Bone marrow (tissue), 2 donors: ENCODE data around the gene CDT1.
"Not testable (repeated sequence)": the region's sequence is repeated elsewhere in the genome, so short reads cannot be mapped to it uniquely, and the experiment has no call there.

Experiments used
- DNase-seq, 2 donors: peaks; one replicate each; lab custom pipeline; 2025; lab: John Stamatoyannopoulos, UW

CDT1 gene

DNA sequence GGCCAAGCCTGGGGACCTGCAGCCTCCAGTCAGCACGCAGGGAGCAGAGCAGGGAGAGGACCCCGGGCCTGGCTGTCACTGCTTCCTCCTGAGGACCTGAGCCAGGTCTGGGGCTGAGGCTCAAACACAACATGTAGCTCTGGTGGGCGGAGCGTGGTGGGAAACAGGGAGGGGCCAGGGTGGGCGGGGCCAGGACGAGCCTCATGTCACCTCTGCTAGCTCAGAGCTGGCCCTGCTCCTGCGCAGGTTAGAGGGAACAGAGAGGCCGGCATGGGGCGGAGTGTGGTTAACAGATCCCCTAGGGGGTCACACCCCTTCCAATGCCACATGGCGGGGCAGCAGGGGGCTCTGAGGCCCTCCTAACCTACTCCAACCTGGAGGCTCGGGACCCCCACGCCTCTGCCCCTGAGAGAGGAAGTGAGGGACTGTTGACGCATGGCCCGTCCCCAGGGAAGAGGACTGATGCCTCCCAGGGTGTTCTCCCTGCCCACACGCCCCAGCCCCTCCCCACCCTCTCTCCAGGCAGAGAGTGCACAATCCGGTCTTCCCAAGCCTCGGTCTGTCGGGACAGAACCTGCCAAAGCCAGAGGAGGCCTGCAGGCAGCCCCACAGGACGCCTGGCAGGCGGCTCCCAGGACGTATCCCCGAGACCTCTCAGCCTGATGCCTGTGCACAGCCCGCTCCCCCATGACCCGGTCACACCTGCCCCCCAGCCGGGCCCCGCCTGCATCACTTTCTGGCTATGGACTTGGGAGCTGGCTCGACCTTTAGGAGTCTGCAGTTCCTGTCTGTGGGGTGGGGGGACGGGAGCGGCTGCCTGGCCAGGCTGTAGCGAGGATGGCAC is 33.8 kb upstream of the CDT1 start:
- DNase-seq, result no peak

DNA sequence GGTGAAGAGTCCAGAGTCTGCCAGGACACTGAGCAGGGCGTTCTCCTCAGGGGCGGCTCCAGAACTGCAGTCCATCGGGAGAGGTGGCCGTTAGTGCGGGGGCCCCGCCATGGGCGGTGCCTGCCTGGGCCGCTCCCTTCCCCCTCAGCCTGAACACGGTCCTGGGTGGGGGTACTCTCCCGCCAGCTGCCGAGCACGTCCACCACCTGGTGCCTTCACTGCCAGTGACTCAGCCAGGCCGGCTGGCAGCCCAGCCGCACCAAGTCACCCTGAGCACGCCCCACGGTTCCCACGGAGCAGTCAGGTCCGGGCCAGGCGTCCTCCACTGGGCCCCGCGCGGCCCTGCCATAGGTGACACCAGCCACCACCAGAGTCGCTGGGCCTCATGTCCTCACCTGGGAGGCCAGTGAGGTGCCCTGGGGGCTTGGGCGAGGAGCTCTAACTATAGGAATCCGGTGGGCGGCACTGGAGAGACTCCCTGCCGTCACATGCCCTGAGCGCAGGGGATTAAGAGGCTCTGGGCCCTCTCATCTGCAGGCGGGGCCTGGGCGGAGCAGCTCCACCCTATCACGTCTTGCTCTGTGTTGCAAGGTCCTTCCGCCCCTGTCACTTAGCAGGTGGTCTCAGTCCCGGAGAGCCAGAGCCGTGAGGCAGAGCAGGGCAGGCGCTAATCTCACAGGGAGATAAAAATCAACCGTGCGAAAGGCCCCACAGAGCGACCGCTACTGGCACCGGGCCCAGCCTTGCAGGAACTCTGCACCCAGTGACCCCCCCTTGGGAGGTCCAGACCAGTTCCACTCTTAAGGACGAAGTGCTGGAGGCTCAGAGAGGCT is 32.9 kb upstream of the CDT1 start:
- peak; percentile 26 to 88 for DNase-seq

DNA sequence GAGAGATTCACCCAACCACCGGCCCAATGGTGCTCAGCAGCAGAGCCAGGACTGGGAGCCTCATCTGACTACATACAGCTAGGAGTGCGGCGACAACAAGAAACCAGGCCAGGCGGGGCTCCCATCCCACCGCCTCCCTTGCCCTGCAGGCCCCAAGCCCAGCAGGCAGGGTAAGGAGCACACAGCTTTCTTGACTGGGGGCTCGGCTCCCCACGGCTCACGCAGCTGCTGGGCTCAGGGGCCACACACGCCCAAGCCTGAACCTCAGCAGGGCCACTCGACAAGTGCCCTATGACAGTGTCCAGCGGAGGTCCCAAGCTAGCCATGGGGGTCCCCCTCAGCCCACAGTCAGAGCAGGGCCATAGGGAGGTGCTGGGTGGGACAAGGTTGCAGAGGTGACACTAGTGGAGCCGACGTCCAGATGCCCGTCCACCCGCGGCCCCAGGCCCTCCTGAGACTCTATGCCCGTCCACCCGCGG is 32.3 kb upstream of the CDT1 start:
- DNase-seq, result no peak

DNA sequence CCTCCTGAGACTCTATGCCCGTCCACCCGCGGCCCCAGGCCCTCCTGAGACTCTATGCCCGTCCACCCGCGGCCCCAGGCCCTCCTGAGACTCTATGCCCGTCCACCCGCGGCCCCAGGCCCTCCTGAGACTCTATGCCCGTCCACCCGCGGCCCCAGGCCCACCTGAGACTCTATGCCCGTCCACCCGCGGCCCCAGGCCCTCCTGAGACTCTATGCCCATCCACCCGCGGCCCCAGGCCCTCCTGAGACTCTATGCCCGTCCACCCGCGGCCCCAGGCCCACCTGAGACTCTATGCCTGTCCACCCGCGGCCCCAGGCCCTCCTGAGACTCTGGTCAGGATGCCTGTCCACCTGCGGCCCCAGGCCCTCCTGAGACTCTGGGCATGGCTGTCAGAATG is 31.8 kb upstream of the CDT1 start:
- DNase-seq, result not testable (repeated sequence)

DNA sequence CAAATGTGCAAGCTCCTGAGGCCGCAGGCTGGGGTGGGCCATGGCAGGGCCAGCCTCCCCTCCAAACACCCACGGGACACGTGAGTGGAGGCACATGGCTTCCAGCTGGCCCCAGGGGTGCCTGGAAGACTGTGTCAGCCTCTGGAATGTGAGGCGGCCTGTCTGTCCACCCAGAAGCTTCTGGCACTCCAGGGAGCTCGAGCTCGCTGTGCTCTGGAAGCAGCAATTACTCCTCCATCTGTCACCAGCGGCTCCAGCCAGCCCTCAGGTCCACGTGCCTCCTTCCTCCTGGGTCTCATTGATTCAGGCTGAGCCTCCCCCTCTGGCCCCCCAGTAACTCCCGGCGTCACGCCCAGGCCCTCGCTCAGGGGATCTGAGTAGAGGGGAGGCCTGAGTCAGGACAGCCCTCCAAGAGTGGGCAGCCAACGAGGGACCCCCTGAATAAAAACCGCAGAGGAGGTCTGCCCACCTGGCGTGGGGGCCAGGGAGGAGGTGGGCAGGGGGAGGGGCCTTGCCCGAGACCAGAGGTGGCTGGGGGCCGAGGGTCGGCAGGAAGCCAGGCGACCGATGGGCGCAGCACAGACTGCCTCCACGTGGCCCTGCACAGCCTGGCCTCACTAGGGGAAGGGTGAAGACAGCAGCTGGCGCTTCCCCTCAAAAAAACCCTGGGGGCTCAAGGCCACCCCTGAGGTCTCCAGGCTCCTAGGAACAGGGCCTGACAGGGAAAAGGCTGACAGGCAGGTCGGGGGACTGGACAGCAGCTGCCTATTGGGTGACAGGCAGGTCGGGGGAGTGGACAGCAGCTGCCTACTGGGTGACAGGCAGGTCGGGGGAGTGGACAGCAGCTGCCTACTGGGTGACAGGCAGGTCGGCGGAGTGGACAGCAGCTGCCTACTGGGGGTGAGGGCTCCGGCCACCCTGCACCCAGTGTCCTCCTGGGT is 30.4 kb upstream of the CDT1 start:
- no peak for DNase-seq

DNA sequence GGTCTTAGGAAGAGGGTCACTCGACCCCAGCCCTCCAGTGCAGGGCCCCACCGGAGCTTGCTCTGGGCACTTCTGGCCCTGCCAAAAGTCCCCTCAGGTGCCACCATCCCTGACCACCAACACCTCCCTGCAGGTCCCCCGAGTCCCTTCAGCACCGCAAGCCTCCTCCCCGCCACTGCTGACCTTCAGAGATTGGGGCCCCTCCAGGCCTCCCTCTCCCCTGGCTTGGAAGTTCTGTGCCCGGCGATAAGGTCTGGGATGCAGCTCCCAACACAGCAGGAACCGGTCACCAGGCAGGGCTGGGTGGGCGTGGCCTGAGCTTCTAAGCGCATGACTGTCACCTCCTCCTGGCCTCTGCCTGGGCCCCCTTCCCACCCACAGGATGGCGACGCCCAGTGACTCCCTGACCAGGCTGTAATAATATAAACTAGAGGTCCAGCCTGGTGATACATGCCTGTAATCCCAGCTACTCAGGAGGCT is 29.7 kb upstream of the CDT1 start:
- DNase-seq, result peak in 1 of 2 donors; percentile 5

DNA sequence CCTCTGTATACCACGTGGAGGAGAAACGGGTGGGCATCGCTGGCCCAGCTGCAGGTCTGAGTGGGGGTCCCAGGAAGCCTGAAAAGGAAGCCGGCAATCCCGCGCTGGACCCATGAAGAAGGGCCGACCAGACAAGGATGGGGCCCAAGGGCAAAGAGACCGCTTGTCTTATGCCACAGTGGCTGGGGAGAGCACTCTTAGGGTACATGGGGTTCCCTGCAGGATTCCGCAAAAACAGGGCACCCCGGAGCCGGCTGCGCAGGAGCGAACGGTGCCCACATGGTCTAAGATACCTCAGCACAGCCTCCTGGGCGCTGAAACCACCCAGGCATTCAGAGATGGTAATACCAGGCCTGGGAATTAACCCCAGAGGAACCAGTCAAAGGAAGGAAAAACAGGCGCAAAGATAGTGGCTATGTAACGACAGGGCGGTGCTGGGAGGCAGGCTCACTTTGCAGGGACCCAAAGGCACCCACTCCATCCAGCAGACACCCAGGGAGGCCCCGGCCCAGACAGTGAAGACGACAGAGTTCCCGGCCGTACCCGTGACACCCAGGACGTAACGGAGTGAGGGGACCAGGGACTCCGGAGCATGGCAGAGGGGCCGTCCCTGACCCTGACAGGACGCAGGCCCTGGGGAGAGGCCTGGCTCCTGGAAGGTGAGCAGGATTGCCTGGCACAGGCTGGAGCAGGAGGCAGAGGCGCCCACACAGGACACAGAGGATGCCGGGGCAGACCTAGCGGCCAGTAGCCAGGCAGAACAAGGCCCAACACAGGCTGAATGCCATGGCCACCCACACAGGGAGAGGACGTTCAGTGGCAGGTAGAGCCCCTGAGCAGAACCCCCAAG is 28.8 kb upstream of the CDT1 start:
- no peak for DNase-seq

DNA sequence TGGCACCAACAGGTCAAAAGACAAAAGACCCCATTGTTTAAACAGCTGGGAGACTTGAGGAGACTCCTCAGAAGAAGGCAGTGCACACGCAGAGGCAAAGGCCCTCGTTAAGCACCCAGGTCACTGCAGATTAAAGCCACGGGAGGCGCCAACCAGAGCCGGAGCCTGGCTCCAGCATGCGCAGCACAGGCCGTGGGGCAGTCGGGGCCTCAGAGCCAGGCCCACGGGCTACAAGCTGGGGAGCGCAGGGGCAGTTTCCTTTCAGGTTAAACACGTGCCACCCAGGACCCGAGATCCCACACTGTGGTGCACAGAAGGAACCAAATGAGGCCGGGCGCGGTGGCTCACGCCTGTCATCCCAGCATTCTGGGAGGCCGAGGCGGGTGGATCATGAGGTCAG is 27.8 kb upstream of the CDT1 start:
- no peak for DNase-seq

DNA sequence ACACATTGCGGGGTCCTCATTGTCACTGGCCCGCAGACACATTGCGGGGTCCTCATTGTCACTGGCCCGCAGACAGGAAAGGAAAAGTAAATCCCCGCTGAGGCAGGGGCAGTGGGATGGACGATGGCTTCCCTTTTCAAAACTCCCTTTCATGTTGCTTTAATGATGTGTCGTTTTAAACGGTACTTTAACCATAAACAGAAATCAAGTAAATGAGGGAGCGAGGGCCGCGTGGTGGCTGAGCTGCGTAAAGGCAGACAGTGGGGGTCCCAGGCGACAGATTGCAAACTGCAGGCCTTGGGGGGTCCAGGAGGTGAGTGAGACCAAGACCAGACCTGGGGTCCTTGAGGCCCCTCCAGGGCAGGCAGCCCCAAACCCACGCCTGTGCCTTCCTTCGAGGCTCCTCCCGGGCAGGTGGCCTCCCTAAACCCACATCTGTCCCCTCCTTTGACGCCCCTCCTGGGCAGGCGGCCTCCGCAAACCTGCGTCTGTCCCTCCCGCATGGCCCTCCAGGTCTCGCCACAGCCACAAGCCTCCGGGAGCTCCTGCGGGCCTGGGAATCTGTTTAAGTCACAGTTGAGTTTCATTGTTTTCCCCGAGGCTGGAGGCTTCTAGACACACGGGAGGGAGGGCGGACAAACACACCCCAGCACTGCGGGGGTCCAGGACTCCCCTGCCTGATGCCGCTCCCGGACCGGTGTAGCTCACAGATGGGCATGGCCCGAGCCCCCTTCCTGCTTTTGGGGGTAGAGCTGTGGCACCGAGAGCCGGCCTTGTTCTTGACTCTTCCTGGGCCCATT is 25.9 kb upstream of the CDT1 start:
- no peak for DNase-seq

DNA sequence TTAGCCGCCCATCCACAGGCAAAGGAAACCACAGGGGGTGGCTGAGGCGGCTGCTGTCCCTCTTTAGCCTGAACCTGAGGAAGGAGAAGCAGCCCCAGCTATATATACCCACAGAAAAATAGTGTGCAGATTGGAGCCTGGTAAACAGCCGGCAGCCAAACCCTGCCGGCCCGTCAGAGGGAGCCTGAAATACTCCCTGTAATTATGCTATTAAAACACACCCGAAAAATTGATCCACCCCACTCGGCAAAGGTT is 25.4 kb upstream of the CDT1 start:
- DNase-seq, result no peak

DNA sequence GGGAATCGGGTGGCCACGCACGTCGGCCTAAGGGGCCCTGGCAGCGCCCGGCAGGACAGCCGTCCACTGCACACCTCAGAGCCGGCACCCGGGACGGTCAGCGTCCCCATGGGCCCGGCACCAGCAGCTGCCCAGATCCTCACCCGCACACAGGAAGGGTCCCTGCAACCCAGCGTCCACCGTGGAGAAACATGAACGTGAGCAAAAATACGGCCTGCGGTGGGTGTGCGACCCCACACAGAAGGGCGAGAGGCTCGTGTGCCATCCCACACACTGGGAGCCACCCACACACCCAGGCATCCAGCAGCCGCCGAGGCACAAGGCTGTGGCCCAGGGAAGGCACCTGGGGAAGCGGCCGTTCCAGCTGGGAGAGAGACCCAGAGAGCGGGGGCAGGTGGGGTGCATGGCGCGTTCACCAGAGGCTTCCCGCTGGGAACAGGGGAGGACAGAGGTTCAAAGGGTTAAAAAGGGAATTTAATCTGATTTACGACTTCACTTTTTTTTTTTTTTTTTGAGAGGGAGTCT is 25.0 kb upstream of the CDT1 start:
- no peak for DNase-seq

DNA sequence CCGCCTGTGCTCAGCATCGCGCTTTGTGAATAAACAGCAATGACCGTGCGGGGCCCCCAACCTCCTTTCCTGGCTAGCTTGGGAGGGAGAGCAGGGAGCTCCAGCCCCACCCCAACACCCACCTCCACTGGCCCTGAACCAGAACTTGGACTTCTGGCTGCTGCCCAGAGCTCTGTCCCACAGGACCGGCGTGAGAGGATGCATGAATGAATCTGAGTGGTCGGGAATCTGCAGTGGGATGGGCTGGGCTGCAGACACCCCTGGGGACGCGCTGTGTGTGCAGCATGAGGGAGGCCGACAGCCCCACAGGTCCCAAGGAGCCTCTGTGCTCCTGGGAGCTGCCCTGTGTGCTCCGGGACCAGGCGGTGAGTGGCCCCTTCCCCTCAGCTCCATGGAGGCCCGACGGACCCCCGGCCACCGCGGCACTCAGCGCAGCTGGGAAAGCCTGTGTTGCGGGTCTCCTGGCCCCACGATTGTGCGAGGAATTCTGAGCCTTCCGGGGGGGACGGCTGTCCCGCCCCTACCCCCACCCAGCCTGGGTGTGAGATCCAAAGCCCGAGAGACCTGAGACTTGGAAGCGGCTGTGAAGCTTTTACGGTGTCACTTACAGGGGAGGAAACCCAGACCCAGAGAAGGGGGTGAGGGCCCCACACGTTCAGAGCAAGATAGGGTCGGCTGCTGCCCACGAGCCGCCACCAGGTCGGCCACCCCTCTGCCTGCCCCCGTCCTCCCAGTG is 24.0 kb upstream of the CDT1 start:
- no peak for DNase-seq

DNA sequence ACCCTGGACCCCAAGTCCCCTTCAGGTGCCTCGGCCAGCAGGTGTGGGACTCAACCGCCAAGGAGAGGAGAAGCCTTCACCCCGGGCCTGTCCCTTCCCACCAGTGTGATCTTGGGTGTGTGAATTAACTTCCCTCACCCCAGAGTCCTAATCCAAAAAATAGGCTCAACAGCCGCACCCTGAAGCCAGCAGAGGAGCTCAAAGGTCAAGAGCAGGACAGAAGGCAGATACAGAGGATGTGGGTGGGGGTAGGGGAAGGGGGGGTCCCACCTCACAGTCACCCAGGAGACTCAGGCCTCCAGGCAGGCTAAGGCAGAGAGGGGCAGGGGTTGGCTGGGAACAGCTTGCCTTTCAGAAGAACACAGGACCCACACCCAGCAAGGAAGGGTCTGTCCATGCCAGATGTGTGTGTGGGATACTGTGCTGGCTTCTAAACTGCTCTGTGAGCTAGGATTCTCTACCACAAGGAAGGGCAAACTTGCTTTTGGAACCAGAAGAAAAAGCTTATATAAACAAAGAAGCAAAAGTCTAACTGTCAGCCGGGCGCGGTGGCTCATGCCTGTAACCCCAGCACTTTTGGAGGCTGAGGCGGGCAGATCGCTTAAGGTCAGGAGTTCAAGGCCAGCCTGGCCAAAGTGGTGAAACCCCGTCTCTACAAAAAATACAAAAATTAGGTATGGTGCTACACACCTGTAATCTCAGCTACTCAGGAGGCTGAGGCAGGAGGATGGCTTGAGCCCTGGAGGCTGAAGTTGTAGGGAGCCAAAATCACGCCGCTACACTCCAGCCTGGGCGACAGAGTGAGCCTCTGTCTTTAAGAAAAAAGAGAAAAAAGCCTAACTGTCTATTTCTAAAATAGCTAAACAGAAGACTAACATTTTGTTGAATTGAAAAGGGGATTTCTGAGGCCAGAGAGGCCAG is 23.2 kb upstream of the CDT1 start:
- DNase-seq, result no peak

DNA sequence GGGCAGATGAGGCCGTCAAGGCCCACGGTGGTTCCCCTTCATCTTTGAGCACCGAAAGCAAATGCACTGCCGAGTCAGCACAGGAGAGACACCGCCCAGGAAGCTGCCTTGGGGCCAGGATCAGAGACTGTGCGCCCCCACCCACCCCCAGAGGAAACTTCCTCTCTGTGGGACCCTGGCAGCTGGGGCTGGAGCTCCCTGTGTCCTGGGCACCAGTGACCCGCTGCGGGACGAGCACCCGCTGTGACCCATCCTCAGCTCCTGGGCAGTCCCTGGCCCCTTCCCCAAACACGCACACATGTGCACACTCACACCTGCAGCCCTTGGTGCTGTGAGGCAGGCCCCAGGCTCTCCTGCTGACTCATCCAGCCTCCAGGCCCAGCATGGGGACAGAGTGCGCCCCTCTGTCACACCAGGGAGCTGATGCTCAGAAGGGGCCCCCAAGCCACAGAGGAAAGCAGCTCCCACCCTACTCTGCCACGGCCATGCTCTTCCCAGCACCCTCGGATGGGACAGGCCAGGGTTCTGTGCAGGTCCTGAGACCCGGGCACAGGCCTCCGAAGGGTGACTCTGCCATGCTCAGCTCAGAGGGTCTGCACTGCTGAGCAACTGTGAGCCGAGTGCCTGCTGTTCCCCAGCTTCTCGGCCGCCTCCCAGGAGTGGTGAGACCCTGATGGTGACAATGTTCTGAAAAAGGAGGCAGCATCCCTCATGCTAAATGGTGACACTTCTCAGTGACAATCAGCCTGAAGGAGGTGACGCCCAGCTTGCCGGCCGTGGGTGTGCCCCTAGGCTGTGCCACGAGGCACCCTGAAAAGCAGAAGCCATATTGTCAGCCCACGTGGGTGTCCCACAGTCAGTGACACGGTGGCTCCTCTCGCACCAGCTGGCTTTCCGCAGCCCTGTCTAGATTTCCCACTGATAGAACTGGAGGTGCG is 22.2 kb upstream of the CDT1 start:
- DNase-seq, result peak; percentile 14 to 38

DNA sequence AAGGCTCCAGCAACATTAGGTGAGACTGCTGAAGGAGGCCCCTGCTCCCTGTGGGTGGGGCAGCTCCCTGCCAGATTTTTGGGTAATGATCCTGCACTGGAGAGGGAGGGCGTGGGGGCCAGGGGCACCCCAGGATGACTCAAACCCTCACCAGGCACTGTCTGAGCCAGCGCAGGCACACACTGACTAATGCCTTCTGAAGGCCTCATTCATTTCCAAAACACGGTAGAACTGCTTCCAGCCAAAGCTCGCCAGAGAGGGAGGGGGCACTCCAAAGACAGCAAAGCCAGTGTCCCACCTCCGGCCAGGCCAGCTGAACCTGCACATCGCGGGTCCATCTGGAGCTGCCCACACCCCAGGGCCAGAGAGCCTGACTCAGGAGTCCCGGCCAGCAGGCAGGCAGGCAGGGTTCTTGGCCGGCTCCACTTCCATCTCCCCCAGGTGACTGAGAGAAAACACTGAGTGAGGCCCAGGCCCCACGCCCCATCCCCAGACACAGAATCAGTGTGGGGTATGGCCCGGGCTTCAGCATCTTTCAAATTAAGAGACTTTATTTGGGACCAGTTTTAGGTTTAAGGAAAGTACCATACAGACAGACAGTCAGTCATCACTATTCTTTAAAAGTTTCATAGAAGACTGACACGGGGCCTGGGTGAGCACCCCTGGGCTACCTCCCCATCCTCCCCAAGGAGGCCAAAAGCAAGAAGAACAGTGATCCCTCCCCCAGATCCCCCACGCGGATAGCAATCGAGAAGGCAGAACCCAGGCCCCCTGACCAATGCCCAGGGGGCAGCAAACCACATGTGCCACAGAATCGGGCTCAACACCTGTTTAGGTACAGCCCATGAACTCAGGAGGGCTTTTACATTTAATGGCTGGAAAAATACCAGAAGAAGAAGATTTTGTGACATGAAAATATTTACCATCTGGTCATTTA is 20.9 kb upstream of the CDT1 start:
- peak; percentile 39 to 52 for DNase-seq
